ENCODE results near the gene UBE2N. TPM values are rescaled to one million over a fixed set of nuclear protein-coding genes. Genes with fewer than 3 reads are reported as not detected.

UBE2N gene
- total and polyA plus RNA-seq, 2 donors (not counting 3 experiments of a cell fraction or from before 2014, with no cell fraction given), result 59.2 to 125 TPM

- peak; percentile 55 for DNase-seq (ENCODE audit: low read depth, low spot score)
- POLR2A ChIA-PET, result no interaction called here
- peak; percentile 21 for FAIRE-seq
- CTCF ChIA-PET, result interaction anchor here (0.5 to 2.6 kb wide), 4 partner anchors 71 to 417 kb away, joined by 3 to 12 read pairs (median 4); no protein-coding TSS in a partner anchor
- peak overlapping the region; percentile 78 for H3K4me2 ChIP-seq (ENCODE audit: insufficient read depth, low read length)
- intact Hi-C loops (cut with micrococcal nuclease) (loop anchor here (1.0 to 10.0 kb wide), 6 partner anchors 152 to 447 kb away; partner anchors contain the start of gene EEA1), dilution Hi-C loops (cut with MboI; ENCODE audit: extremely low pct_ligation_motif_present, low sequenced_read_pairs) (loop anchor here (25.0 kb wide), 1 partner anchor 364 kb away; no protein-coding TSS in a partner anchor)
- H3K27me3 ChIP-seq (ENCODE audit: control insufficient read depth in 2 of 2, insufficient read depth in 2 of 2, low read length in 2 of 2), result no peaks in the 10 kb centered on the region
- H3K4me1 ChIP-seq (ENCODE audit: control insufficient read depth, extremely low read depth, insufficient read depth, low read length), result peaks cover 17% of the 10 kb centered on the region
- no peaks in the 10 kb centered on the region for H4K20me1 ChIP-seq (replicated peaks; ENCODE audit: control insufficient read depth, extremely low read depth, insufficient read depth, low read length)
- H3K9me1 ChIP-seq (replicated peaks; ENCODE audit: control insufficient read depth, extremely low read depth, insufficient read depth, low read length), result no peaks in the 10 kb centered on the region
- H2AFZ ChIP-seq (ENCODE audit: low read depth, low read length), result peak overlapping the region; percentile 84
- BruUV-seq (replicated peaks), result no TSS peak
- peaks cover 35% of the 10 kb centered on the region for H3K79me2 ChIP-seq (ENCODE audit: control insufficient read depth, insufficient read depth, low read length)
- TF ChIP-seq EZH2 (IDR thresholded peaks at IDR 0.05; ENCODE audit: borderline replicate concordance, low read depth, low read length, severe bottlenecking), result no peak
- TF ChIP-seq POLR2AphosphoS5 (IDR thresholded peaks at IDR 0.05; ENCODE audit: insufficient read depth, low read depth, low read length), result no peak
- TF ChIP-seq MYC (IDR thresholded peaks at IDR 0.05; ENCODE audit: low read depth, low read length), result no peak
- TF ChIP-seq CTCF (IDR thresholded peaks at IDR 0.05; ENCODE audit: extremely low read depth in 1 of 2, insufficient read depth in 1 of 2, low read depth in 1 of 2, low read length in 2 of 2), result no peak
- no peak for TF ChIP-seq GATA2 (IDR thresholded peaks at IDR 0.05; ENCODE audit: insufficient read depth, insufficient read length, low read depth, low read length)
- no peak for TF ChIP-seq MAX (IDR thresholded peaks at IDR 0.05; ENCODE audit: insufficient read depth, insufficient read length)
- TF ChIP-seq FOS (IDR thresholded peaks at IDR 0.05; ENCODE audit: borderline replicate concordance, insufficient read depth, low read length), result no peak
- TF ChIP-seq POLR2A (IDR thresholded peaks at IDR 0.05; ENCODE audit: low read depth, low read length), result no peak
- no peak for TF ChIP-seq JUN (IDR thresholded peaks at IDR 0.05; ENCODE audit: borderline replicate concordance, insufficient read depth, insufficient read length, low read depth)
- peak overlapping the region; percentile 23 to 81 (median 44) for H3K4me3 ChIP-seq (replicated peaks in 1 of 3; ENCODE audit: insufficient read depth in 1 of 3, low read depth in 1 of 3, low read length in 3 of 3)
- peak overlapping the region; percentile 65 for H3K27ac ChIP-seq (ENCODE audit: insufficient read depth, low read depth, low read length)
- H3K9me3 ChIP-seq (replicated peaks; ENCODE audit: control insufficient read depth, insufficient read depth, low read length), result no peaks in the 10 kb centered on the region
- peak overlapping the region; percentile 81 for H3K9ac ChIP-seq (replicated peaks; ENCODE audit: extremely low read depth, insufficient read depth, low read length)
- peaks cover 0 to under 1% of the 10 kb centered on the region in 2 experiments for H3K36me3 ChIP-seq (ENCODE audit: control insufficient read depth in 2 of 2, extremely low read depth in 1 of 2, insufficient read depth in 2 of 2, low read length in 2 of 2)
Observed at GRCh38 chr12:93376436-93377251, 65.1 kb downstream of the UBE2N start.

Data from endothelial cell of umbilical vein (primary cell).